NCI-H226 (cell line): ENCODE results near the gene CRKL.
"Not testable (repeated sequence)": the region's sequence is repeated elsewhere in the genome, so short reads cannot be mapped to it uniquely, and the experiment has no call there.

ENCODE experiments used
- DNase-seq: peaks from one replicate; pipeline ENCODE4 v3.0.0-alpha.2; 2015

The CRKL gene, protein sequence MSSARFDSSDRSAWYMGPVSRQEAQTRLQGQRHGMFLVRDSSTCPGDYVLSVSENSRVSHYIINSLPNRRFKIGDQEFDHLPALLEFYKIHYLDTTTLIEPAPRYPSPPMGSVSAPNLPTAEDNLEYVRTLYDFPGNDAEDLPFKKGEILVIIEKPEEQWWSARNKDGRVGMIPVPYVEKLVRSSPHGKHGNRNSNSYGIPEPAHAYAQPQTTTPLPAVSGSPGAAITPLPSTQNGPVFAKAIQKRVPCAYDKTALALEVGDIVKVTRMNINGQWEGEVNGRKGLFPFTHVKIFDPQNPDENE

DNA sequence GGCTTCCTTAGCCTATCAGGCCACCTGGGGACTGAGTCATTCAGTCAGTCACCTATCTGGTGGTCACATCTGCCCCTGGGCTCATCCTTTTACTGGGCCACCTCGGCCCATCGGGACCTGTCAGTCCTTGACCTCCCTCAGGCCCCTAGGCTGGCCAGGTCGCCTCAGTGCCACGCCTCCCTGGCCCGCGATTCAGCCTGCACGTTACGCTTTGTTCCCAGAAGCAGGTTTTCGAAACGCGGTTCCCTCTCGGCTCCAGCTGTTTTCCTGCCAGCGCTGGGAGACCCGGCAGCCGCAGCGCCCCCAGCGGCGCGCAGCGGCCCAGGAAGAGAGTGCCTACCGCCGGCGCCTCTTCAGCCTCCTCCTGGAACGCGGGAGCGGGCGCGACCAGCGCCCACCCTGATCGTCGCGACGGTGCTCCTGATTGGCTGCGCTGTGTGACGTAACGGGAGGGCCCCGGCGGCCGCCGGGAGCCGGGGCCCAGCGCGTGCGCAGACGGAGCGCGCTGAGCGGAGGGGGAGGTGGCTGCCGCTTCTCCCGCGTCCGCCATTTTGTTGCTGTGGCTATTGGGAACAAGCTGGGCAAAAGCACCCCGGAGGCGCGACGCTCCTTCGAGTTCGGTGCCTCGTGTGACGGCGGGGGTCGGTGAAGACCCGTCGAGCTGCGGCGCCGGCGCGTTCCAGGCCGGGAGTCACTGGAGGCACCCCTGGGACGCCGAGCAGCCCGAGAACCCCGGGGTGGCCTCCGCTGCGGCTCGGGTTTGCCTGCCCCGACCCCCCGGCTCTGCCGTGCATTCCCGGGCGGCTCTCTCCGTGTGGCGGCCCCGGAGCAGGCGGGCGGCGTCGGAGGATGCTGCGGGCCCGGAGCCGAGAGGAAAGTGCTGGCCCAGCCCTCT, at the start of gene CRKL:
Gene CRKL (plus strand): TSS at position 492 of the 895 bp plus-strand sequence. CDS start 528 bp downstream, outside the sequence.
- peak; percentile 81 for DNase-seq

DNA sequence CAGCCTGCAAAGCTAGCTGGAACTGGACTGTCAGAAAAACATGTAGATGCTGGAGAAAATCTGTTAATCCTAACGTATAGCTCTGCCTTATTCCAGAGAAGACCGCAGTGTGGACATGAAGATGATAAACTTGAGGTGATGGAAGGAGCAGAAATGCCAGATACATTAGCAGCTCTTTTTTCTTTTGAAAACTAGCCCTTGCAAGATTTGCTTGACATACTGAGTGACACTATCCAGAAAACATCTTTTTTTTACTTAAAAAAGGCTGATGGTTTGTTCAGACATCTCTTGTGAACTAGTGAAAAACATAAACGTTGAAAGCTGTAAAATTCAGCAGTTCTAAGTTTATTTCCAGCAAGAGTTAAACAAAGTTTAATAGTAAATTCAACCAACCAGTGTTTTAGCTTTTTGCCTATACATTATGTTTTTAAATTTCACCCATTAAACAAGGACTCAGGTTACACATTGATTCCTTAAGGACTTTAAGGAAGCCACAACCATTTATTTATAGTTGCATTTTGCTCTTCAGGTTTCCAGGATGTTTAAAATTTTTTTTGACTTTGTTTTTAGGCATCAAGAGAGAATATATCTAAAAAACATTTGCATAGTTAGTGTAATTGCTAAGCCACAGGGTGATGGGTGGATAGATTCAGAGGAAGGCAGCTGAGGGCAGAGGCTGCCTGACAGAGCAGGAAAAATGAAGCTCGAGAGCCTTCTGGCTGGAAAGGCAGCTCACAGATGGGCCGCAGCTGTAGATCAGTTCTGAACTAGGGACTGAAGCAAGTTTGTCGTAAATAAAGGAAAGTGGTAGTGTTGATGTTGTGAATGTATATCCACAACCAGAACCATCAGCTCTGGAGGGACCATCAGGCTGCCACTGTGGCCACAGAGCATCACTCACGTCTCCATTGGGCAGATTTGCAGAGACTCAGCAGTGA, 48.9 kb upstream of the CRKL start:
- DNase-seq, result no peak

DNA sequence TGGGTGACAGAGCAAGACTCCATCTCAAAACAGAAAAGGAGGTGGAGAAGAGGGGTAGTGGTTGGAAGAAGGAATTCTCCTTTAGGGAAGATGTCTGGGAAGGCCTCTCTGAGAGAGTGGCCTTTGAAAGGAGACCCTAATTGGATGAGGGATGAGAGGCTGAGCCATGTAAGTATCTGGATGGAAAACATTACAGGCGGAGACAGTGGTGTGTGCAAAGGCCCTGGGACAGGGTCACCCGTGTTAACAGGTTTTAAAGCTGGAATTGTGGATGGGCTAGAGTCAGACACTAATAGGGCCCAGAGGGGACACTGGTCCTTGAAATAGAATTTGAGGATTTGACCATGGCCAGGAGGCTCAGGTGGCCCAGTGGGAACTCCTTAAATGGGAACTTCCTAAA, 48.0 kb upstream of the CRKL start:
- no peak for DNase-seq

DNA sequence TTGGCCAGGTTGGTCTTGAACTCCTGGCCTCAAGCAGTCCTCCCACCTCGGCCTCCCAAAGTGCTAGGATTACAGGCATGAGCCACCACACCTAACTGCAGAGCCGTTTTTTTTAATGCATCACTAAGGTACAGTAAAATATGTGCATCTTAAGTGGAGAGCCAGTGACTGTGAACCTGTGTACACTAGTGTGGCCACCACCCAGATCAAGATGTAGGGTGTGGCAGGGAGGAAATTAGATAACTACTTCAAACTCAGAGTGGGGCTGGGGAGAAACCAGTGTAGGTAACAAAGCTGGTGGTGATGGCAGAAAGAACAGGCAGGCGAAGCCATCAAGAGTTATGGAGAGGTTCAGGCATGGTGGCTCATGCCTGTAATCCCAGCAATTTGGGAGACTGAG, 44.0 kb upstream of the CRKL start:
- no peak for DNase-seq

DNA sequence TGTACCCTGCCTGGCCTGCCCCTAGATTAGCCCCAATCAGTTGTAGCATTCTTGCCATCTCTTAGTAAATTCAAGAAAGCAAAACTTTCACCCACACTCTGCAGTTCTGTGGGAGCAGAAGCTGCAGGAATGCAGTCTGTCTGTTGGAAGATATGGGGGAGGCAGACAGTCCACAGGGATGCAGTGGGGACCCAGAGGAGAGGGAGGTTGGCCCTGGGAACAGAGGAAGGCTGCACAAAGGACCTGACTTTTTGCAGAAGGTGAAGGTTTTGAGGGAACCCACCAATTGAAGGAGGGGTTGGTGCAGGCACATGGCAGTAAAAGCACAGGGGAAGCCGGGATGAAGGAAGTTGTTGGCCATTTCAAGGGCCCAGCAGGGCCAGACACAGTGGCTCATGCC, 41.9 kb upstream of the CRKL start:
- no peak for DNase-seq

DNA sequence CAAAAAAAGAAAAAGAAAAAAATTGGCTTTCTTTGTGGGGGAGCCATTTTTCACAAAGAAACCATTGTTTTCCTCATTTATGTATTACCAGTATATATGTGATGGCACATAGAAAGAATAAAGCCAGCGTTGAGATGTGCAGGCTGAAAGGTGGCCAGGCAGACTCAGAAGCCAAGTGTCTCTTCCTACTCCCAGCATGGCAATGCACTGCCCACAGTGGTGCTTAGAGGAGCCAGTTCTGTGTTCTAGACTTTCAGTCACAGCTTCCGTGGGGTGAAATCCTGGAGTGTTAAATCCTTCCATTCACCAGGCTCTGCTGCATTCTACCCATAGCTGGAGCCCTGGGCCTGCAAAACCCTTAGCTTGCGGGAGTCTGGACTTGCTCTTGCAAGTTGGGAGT, 39.5 kb upstream of the CRKL start:
- DNase-seq, result no peak

DNA sequence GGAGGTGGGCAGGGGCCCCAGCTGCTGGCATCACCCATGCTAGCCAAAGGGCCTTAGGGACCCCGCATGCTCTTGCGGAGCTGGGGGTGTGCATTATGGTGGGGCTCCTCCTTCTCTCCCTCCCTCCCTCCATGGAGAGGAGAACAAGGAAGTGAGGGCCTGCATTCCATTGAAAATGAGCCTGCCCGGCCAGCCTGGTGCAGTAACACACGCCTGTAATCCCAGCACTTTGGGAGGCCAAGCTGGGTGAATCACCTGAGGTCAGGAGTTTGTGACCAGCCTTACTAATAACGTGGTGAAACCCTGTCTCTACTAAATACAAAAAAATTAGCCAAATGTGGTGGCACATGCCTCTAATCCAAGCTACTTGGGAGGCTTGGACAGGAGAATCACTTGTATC, 36.0 kb upstream of the CRKL start:
- peak; percentile 34 for DNase-seq

DNA sequence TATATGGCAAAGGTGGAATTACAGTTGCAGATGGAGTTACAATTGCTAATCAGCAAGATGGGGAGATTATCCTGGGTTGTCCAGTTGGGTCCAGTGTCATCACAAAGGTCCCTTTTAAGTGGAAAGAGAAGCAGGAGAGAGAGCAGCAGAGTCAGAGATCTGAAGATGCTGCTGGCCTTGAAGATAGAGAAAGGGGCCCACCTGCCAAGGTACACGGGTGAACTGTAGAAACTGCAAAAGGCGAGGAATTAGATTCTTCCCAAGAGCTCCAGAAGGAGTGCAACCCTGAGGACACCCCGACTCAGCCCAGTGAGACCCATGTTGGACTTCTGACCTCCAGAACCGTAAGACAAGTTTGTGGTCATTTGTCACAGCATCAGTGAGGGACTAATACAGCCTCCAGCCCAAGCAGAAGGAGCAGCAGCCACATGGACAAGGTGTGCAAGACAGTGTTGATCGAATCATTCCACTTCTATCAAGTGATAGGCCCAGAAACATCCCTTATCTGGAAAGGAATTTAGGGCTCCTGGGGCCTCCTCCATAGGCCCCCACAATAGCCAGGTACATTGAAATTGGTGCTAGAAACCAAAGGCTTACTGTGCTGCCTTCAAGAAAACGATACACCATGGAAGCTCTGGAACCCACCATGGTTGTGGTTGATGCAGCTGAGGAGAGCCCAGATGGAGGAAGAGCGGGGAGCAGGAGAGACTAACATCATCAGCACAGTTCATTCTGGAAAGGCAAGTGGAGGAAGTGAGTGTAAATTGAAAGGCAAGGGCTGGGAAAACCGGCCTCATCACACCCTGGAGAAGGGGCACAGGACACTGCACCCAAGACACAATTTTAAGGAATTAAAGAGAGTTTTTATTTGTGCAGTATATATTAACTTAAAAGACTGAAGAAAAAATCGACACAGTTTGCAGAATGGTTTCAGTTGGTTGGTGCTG, 35.1 kb upstream of the CRKL start:
- no peak for DNase-seq

DNA sequence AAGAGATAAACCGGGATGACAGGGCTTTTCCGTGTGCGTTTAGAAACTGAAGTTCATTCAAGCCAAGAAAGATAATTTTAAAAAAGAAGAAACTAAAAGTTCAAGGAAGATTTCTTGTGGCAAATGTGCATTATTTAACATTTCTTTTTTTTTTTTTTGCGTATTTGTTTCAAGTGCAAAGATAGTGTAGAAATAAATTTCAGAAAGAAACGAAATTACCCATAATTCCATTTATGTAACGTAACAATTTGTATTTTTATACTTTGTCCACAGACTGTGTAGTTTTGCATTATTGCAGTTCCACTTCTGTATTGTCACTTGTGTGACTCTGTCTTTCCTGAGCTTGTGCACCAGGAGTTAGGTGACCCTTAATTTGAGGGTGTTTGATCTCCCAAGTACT, 34.4 kb upstream of the CRKL start:
- DNase-seq, result no peak

DNA sequence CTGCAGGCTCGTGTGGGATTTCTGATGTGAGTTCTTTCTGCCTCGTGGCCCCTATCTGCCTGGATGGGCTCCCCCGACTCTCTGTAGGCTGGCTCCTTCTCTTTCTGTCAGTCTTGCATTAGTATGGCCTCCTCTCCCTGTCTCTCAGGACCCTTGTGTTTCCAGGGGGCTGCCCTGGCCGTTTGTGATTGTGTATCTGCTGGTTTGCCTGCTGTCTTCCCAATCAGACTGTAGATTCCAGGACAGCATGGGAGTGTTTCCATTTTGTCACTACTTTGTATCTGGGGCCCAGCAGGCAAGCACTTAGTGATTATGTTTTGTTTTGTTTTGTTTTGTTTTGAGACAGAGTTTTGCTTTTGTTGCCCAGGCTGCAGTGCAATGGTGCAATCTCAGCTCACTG, 32.8 kb upstream of the CRKL start:
- DNase-seq, result no peak

DNA sequence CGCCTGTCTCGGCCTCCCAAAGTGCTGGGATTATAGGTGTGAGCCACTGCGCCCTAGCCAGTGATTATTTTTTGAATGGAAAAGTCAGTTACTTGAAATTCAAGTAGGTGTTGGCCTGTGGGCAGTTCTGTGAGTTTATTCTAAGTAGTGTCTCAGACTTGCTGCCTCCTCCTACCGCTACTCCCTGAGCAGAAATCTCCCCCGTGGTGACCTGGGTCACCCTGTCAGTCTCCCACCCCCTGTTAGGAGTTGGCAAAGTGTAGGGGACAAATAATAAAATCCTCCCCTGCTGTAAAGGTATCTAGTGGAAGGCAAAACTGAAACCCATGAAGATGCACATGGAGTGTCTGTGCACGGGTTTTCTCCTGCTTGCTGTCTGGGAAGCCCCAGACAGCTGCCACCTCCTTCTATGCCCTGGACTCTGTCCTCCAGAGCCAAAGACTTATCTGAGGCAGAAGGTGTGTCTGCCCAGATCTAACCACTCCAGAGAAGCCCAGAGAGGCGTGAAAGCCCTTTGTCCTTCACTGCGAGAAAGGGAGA, 32.1 kb upstream of the CRKL start:
- DNase-seq, result no peak

DNA sequence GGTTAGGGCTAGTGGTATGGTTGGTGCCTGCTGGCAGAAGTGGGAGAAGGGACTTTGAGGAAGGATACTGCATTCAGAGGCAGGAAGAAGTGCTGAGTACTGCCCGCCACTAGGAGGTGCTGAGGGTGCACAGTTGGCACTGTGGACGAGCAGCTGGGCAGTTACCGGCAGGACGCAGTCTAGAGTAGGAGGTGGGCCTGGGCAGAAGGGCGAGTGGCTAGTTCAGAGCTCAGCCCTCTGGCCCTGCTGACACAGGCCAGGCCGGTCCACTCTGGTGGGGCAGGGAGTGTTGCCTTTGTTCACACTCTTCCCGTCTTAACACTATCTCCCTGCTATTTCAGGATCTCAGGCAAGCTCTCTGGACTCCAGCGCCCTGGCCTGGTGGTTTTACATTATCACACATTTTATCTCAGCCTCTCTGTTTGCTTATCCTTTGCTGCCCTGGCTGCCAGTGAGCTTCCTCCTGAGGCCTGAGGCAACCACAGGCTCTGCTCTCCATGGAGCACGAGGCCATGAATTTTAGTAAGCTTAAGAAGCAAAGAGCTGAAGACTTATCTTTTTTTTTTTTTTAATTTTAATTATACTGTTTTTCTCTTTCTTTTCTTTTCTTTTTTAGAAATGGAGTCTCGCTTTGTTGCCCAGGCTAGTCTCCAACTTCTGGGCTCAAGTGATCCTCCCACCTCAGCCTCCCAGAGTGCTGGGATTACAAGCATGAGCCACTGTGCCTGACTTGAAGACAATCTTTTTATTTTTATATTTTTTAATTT, 31.5 kb upstream of the CRKL start:
- peak; percentile 74 for DNase-seq

DNA sequence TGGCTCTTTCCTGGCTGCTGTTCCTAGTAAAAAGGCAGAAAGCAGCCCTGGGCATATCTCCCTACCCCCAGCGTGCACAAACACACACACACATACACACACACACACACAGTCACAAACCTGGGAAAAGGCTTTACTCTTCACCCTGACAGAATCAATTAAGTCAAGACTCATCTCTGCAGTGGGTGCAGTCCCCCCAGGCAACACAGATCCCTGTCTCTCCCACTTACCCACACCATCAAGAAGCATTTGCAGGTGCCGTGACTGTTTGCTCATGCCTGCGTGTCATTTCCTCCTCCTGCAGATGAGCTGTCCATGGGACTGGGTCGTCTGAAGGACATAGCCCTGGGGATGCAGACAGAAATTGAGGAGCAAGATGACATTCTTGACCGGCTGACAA, 29.8 kb upstream of the CRKL start:
- DNase-seq, result no peak

DNA sequence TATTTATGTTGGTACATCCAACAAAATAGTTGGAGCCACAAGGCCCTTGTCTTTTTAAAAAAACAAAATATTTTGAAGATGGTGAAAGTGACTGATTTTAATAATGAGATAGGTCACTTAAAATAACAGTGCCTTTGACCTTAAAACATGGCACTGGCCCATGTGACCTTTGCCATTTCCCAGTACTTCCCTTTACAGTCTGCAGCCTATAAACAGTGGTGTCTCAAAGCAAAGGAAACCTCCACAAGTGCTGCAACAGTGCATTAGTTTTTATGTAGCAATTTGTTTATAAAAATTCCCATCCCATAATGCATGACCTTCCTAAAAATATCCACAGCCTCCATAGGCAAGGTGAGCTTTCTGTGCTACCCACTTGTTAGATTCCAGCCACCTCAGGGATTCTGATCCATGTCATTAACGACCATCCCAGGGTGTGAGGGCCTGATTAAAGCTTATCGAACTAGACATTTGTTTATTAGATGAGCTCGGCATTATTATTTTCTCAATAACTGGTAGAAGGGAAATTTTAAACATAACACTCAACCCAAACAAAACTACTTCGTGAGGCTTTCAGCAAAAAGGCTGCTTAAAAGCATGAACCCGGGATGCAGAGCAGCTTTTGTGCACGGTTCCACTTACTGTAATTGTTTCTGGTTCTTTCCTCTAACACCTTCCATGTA, 28.0 kb upstream of the CRKL start:
- DNase-seq, result no peak

DNA sequence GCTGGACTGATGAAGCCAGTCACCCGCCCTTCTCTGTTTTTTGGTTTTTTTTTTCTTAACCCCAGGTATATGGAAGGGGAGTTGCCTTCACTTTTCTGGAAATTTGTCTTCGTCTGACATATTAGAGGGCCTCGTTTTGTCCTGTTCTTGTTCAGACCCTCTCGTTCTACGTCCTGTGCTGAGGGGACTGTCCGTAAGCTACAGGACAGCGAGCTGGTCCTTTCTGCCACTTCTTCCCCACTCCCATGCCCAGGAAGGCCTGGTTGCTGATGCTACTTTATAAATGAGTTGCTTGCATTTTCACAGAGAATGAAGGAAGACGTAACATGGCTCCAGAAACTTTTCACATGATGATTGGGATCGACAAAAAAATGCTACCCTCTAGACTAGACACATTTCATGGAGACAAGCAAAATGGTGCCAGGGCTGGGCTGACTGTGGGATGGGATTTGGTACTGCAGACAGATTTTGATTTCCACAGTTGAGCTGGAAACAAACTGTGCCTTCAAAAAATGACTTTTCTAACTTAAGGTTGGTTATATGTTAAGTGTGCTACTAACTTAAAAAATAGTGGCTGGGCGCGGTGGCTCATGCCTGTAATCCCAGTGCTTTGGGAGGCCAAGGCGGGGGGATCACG, 27.2 kb upstream of the CRKL start:
- DNase-seq, result no peak

DNA sequence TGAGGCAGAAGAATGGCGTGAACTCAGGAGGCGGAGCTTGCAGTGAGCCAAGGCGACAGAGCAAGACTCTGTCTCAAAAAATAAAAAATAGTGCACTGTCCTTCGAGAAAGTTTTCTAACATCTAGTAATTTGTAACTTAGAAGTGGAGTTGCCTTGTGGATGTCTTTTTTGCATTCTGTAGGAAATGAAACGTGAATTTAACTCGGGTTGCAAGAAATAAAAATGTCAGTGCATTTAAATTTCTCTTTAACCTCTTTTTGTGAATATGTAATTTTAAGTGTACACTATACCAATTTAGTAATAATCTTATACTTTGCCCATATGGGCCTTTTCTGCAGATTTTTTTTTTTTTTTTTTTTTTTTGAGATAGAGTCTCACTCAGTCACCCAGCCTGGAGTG, 26.2 kb upstream of the CRKL start:
- no peak for DNase-seq

DNA sequence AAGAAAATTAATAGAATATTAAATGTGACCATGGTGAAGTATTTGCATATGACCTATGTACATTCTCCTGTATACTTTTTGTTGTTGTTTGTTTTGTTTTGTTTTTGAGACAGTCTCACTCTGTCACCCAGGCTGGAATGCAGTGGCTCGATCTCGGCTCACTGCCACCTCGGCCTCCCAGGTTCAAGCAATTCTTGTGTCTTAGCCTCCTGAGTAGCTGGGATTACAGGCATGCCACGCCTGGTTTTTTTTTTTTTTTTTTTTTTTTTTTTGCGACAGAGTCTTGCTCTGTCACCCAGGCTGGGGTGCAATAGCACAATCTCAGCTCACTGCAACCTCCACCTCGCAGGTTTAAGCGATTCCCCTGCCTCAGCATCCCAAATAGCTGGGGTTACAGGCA, 19.5 kb upstream of the CRKL start:
- not testable (repeated sequence) for DNase-seq

DNA sequence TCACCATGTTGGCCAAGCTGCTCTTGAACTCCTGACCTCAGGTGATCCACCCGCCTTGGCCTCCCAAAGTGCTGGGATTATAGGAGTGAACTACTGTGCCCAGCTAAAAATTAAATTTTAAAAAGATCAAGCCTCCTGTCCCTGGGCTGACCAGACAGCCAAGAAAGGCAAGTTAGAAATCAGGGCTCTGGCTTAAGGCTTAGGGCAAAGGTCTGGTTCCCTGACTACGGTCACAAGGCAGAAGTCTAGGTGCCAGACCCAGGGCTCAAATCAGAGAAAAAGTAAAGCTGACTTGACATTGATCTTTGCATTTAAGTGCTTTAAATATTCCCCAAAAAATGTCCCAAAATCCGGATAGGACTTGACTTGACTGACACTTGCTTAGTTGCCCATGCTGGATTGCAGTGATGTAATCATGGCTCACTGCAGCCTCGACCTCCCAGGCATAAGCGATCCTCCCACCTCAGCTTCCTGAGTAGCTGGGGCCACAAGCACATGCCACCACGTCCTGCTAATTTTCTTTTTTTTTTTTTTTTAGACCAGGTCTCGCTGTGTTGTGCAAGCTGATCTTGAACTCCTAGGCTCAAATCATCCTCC, 17.3 kb upstream of the CRKL start:
- DNase-seq, result no peak
